A549 treated with ZK216348 at 1 μM for 4 hours (cell line): ENCODE measurements around the gene UCKL1. TPM values are rescaled to one million over a fixed set of nuclear protein-coding genes. Genes with fewer than 3 reads are reported as not detected.

Experiments
- total RNA-seq: library from RNA; stranded (reverse); fragments of 200-300 nt; extraction: Qiagen RNA extraction; gene quantifications from 5 replicates; pipeline ENCODE4 v1.2.3, GENCODE V29; 2022; ENCODE audit warnings: low read depth

UCKL1 gene
- 18.2 to 41.0 TPM (median 34.4 TPM) in 5 replicates for total RNA-seq

DNA sequence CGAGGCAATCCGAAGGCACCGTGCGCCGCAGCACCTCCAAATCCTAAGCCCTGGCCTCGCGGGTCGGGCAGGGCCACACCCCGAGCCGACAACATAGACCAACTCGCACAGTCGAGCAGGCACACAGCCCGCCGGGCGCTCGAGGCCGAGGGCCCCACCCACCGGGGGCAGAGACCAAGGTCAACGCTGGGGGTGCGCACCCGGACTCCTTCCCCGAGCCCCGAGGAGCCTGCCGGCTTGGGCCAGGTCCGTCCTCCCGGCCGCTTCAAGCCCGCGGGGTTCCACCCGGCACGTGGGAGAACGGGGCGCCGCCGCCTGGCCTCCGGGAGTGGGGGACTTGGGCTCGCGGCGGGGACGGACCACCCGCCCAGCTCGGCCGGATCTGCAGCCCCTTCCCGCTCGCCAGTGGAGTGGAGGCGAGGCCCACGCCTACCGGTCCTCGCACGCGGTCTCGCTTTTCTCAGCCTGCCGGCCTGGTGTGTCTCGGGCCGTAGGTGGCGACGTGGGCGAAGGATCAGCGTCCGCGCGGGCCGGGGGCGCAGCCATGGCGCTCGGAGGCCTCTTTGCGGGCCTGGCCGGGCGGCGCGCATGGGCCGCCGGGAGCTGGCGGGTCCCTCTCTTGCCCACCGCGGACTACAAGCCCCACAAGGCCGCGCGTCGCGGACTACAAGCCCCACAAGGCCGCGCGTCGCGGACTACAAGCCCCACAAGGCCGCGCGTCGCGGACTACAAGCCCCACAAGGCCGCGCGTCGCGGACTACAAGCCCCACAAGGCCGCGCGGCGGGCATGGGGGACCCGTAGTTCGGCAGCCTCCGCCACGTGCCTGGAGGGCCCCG, at the start of gene UCKL1:
Gene UCKL1, minus strand, starts transcription at position 590 of the 837 bp plus-strand sequence. Its CDS starts 44 bp downstream, at position 546.

DNA sequence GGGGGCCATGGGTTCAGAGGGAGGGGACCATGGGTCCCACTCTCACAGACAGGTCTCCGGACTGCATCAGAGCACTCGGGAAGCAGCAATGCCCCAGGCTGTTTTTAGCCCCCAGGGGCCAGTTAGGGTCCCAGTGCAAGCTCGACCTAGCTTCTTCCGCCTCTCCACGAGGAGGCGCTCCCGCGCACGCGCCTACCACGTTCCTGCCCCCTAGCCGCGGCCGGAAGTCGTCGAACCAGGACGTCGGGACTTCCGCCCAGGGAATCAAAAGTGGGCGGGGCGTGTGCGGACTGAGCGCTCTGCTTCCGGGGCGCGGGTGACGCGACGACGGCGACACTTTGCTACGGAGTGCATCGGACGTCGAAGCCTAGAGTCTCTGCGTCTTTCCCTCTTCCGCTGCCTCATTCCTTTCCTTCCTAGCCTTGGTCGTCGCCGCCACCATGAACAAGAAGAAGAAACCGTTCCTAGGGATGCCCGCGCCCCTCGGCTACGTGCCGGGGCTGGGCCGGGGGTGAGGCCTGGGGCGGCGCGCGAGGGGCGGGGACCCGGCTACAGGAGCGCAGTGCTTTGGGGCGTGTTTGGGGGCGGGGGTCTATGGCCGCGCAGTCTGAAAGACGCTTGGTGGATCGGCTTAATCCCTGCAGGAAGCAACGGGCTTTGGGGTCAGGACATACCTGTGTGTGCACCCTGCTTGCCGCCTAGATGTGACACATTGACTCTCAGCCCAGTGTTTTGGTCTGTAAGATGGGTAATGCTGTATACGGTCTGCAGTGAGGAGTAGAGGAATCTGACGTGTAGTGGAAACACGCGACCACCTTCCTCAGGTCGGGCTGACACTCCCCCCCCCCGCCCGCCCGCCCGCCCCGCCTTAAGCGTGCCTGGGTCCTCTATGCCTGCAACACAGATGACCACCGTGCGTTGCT, 24.9 kb upstream of the UCKL1 start, which contains the start of gene PRPF6:
Gene PRPF6, plus strand, starts transcription at position 327 of the 923 bp plus-strand sequence. Its CDS starts 114 bp downstream, at position 441.

DNA sequence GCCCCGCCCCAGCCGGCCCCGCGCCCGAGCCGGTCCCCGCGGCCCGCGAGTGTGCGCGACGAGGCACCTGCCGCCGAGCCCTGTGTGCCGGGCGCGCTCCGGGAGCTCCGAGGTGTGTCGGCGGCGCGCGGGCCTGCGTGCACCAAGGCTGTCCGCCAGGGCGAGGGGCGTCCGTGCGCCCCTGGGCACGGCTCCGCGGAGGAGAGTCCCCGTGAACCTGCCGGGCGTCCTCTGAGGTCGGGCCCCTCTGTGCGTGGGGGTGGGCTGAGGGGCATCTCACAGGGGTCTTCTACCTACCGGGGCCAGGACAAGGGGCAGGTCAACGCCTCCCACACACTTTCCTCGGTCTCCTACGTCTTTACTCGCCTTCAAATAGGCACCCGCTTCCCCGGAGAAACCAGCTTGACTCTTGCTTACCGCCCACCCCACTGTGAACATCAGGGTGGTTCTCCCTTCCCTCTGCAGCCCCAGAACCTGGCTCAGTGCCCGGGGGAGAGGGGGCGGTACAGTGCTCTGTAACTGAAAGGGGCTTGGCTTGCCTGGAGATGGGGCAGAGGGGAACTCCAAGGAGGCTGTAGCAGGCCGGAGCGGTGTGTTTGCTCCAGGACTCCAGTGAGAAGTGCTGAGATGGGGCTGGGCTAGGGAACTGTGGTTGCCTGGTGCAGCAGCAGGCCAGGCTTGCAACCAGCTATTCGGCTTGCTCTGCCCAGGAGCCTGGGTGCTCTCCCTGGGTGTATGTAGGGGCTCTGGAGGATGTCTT, 23.5 kb upstream of the UCKL1 start, which contains the start of gene SAMD10:
Gene SAMD10, minus strand, starts transcription at position 86 of the 760 bp plus-strand sequence. CDS start 175 bp downstream, outside the sequence.

DNA sequence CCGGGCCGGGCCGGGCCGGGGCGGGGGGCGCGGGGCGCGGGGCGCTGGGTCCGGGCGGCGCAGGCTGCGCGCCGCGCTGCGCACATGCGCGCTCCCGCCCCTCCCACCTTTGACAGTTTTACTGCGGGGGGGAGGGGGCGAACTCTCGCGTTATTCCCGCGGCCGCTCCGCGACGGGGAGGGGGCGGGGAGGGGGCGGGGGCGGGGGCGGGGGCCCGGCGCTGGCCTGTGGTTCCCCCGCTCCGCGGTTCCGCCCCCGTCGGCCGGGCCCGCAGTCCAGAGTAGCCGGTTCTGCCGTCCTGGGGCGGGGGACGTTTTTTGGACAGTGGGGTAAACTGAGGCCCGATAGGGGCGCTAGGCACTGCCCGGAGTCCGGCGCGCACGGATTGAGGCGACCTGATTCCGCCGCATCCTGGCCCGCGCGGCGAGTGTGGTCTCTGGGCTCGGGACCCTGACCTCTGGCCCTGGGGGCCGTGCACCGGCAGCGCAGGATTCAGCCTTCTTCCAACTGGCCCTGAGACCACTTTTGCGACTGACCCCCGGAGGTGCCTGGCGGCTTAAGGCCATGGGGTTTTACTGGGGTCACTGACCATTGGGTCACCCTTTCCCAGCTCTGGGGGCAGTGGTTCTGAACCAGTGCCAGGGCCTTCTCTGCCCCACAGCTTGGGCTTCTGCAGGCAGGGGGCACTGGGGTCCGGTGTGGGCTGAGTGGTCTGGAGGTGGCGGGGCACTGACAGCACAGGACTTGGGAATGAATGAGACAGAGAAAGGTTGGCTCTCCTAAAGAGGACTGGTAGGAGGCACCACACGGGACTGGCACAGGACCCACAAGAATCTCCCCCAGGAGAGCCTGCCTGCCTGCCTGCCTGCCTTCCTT, 13.9 kb upstream of the UCKL1 start, which contains the start of gene ZNF512B:
Gene ZNF512B, minus strand, starts transcription at position 93 of the 876 bp plus-strand sequence. CDS start 1,980 bp downstream, outside the sequence.

DNA sequence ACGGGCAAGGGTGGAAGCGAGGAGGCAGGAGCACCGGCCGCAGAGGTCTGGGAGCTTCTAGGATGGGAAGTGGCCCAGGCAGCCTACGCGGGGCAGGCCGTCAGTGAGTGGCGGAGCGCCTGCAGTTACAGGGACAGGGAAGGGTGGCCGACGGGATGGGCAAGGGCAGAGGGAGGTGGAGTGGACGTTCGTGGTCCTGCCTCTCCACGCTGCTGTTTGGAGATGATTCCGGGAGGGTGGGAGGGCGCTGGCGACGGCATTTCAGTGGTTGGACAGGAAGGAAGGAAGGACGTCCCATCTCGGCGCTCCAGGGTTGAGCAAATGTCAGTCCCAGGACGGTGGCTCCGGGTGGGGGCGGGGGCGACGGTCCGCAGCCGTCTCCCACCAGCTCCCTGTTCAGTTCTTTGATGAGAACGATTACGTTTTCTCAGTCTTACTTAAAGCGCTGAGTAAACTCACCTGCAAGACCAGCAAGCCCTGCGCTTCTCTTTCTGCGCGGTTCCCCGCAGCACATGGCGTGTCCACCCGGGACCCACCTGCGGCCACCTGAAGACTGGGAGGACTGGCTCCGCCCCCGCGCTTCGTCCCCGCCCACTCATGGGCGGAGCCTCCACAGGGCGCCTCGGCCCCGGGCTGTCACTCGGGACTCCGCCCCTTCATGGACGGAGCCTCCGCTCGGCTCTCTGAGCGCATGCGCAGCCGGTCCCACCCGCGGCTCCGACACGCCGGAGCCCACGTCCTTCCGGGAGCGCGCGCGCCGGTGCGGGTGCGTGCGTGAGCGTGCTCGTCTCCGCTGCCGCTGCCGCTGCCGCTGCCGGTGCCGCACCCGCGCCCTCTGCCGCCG, 61.6 kb downstream of the UCKL1 start, which contains the start of gene DNAJC5:
Gene DNAJC5, plus strand, starts transcription at position 769 of the 844 bp plus-strand sequence. CDS start 33,220 bp downstream, outside the sequence.

Other genes starting within 250 kb of the UCKL1 start
- gene ARFRP1, start 248.4 kb downstream of the UCKL1 start, total RNA-seq = 21.8 to 43.0 TPM (median 37.6 TPM) in 5 replicates
- gene ZGPAT, start 248.4 kb downstream of the UCKL1 start, total RNA-seq = 17.8 to 32.7 TPM (median 28.5 TPM) in 5 replicates
- gene LIME1, start 219.8 kb downstream of the UCKL1 start, total RNA-seq = 2.5 to 13.1 TPM (median 10.7 TPM) in 5 replicates
- 51.4 to 112 TPM (median 99.3 TPM) in 5 replicates for gene SLC2A4RG, start 216.6 kb downstream of the UCKL1 start, total RNA-seq
- gene ZBTB46, start 125.2 kb downstream of the UCKL1 start, total RNA-seq = 0.42 to 1.1 TPM (median 0.88 TPM) in 5 replicates
- not detected in 5 replicates for gene ABHD16B, start 94.9 kb downstream of the UCKL1 start, total RNA-seq
- 119 to 139 TPM (median 129 TPM) in 5 replicates for gene TPD52L2, start 91.1 kb downstream of the UCKL1 start, total RNA-seq
- gene DNAJC5, start 61.3 kb downstream of the UCKL1 start, total RNA-seq = 18.7 to 32.7 TPM (median 30.2 TPM) in 5 replicates
- 7.3 to 14.2 TPM (median 13.0 TPM) in 5 replicates for gene ZNF512B, start 13.5 kb upstream of the UCKL1 start, total RNA-seq
- not detected in 5 replicates for gene SAMD10, start 23.2 kb upstream of the UCKL1 start, total RNA-seq
- 44.5 to 60.4 TPM (median 57.8 TPM) in 5 replicates for gene PRPF6, start 24.7 kb upstream of the UCKL1 start, total RNA-seq
- 0.13 to 0.54 TPM (median 0.42 TPM) in 5 replicates for gene C20orf204, start 79.8 kb upstream of the UCKL1 start, total RNA-seq
- 1.4 to 3.4 TPM (median 2.6 TPM) in 5 replicates for gene SOX18, start 93.2 kb upstream of the UCKL1 start, total RNA-seq
- 32.5 to 53.6 TPM (median 47.9 TPM) in 5 replicates for gene TCEA2, start 106.8 kb upstream of the UCKL1 start, total RNA-seq
- gene RGS19, start 123.1 kb upstream of the UCKL1 start, total RNA-seq = 16.3 to 29.0 TPM (median 26.0 TPM) in 5 replicates
- gene OPRL1, start 123.7 kb upstream of the UCKL1 start, total RNA-seq = 0.46 to 0.98 TPM (median 0.70 TPM) in 5 replicates
- 1.3 to 1.8 TPM (median 1.6 TPM) in 4 of 5 replicates, not detected in the other for gene LKAAEAR1, start 128.0 kb upstream of the UCKL1 start, total RNA-seq
- gene NPBWR2, start 151.1 kb upstream of the UCKL1 start, total RNA-seq = not detected in 5 replicates
- 0.08 to 0.93 TPM (median 0.44 TPM) in 5 replicates for gene MYT1, start 208.0 kb upstream of the UCKL1 start, total RNA-seq